Hematopoietic multipotent progenitor cell treated with erythropoietin and hydrocortisone succinate and interleukin-3 and kit ligand, for 6 days (in vitro differentiated cells): ENCODE measurements around the gene RXFP2.

Source experiments
- DNase-seq: peaks from one replicate; pipeline ENCODE4 v3.0.0-alpha.2; 2015

The RXFP2 gene

DNA sequence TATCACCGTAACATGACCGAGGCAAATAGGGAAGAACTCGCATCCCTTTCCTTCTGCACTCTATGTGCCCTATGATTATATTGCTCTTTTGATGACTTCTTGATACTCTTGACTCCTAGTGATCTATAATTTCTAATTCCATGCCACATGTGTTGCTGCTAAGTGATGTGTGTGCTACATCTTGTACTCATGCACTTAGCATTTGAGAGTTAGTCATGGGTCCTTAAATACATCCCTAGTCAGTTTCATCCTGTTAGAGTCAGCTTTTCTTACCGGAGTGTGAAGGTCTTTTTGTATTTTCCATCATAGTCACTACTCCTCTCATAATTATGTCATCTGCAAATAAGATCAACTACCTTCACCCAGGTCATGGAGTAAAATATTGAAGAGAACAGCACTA, 30.2 kb downstream of the RXFP2 start:
- DNase-seq = no peak

DNA sequence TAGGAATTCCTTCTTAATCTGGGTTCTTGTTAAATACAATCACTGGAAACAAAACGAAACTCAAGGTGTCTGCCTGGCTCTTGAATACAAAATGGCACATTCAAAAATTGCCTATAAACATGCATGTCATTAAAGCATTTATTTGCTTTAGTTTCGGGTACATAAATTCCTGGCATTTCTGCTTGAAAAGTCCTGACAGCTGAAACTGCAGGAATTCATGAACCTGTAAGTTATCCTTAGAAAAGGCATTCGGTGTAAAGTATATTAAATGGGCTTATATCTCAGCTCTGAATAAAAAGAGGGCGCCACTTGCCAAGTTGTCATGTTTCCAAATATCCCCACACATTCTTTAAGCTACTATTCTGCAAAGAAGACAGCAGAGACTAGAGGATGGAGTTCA, 32.9 kb downstream of the RXFP2 start:
- no peak for DNase-seq

DNA sequence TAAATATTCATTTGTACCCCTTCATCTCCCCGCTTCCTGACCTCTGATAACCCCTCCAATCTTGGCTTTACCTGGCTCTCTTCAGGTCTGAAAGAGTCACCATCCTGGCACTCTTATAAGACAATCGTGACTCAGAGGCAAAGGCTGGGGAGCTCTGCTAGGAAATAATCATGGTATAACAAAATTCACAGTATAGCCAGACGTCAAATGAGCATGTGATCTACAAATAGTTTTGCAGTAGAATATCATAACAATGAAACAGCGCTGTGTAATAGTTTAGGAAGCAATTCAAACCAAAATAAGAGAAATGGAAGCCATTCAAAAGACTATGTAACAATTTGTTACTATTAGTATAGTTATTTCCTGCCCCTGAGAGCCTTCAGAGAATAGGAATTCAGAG, 34.2 kb downstream of the RXFP2 start:
- no peak for DNase-seq

DNA sequence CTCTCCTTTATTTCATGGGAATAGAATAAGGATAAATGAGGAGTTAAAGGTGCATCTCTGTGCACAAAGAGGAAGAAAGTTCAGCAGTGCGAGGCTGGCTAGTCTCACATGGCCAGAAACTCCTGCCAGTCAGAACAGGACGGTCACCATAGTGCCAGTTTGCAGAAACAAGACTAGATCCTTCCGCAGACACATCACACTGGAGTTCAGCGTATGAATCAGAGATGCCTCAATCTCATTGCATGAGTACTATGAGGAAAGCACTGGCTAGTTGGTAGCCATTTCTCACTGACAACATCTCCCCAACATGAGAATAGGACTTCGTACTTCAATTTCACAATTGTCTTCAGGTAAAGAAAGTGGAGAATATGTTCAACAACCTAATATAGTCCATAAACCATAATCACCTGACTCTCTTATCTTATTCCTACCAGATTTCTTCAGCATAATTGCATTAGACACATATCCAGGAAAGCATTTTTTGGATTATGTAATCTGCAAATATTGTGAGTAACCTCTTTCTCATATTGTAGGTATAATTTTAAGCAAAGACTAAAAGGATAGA, 34.9 kb downstream of the RXFP2 start:
- no peak for DNase-seq

DNA sequence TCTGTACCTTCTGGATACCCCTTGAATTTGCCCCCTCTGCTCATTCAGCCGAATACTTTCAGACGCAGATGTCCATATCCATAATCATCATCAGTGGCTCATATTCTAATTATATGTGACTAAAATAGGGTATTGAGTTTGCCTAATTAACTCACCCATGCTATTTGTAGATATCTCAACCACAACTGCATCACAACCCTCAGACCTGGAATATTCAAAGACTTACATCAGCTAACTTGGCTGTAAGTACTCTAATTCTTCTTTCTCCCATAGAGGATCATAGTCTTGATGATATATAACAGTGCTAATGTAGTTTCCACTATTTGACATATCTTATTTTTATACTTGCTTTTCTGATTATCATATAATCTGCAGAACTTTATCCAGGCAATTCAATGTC, 35.8 kb downstream of the RXFP2 start:
- DNase-seq = no peak

GRCh38 chr13:31775686-31776085, 36.4 kb downstream of the RXFP2 start:
- no peak for DNase-seq

GRCh38 chr13:31781064-31781463, 41.7 kb downstream of the RXFP2 start:
- no peak for DNase-seq

DNA sequence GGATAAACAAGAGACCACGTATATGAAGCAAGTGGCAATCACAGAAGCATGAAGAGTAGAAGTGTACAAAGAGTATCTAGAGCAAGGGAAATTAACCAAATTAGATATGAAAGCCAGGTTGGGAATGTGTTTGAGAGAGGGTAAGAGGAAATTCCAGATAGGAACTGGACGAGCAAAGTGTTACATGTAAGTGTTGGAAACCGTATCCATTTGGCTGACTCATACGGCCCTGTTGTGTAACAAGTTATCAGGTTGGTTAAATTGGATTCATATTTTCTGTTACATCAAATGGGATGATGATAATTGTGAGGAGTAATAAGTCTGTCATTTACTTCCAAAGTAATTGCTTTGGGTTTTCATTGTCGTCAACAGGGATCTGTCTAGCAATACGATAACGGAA, 46.7 kb downstream of the RXFP2 start:
- DNase-seq = no peak

DNA sequence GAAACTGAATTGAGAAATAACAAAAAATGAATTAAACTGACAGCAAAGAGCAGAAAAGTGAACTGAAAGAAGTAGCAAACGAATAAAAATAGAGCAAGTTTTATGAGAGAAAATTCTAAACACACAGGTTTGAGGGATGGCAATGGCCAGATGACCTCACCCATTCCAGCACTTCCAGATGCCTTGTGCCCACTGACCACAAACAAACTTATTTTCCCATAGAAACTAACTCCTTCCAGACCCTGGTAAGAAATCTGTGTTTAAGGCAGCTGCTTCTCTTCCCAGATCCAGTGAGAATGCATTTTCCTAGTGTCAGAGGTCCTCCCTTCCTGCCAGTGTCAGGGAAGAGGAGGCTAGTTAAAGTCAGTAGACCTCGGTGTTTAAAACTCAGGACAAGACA, 51.7 kb downstream of the RXFP2 start:
- DNase-seq = no peak

GRCh38 chr13:31793246-31793645, 53.9 kb downstream of the RXFP2 start:
- no peak for DNase-seq

DNA sequence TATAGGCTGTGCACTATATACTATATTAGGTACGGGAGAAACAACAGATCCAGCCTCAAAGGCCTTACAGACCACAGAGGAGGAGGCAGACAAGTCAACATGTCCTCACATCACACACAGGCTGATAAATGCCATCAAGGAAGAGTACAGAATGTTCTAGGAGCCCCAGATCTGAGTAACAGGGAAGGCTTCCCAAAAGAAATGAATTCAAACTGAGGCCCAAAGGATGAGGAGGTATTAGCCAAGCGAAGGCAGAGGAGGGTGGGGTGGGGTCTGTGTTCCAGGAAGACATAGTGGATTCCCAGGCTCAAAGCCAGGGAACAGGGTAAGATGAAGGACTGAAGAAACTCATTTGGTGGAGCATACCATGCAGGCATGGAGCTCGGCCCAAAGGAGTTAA, 55.1 kb downstream of the RXFP2 start:
- DNase-seq = no peak

GRCh38 chr13:31797154-31797775, 57.9 kb downstream of the RXFP2 start:
- DNase-seq = peak; percentile 27

- DNase-seq = no peak
Observed at GRCh38 chr13:31798189-31798588, 58.9 kb downstream of the RXFP2 start.

GRCh38 chr13:31801088-31801487, 61.8 kb downstream of the RXFP2 start:
- no peak for DNase-seq

DNA sequence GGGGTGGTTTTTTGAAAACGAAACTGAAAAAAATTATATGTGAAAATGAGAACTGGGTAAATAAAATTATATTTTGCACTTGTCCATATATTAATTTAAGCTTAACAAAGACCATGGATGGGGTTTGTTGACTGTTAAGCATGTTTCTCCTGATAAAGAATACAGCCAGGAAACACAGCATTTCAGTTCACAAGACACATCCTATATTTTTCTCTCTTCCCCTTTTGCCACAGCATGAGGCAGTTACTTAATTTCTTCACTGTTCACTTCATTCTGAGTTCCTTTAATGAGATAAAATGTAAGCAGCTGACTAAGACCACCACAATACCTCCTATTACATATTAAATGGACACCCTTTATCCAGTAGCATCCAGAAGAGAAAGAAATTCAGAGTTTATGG, 64.0 kb downstream of the RXFP2 start:
- DNase-seq = peak; percentile 53

GRCh38 chr13:31805841-31806240, 66.5 kb downstream of the RXFP2 start:
- DNase-seq = no peak

- peak; percentile 61 for DNase-seq
Observed at GRCh38 chr13:31807090-31807541, 67.8 kb downstream of the RXFP2 start.

GRCh38 chr13:31814536-31814935, 75.2 kb downstream of the RXFP2 start:
- no peak for DNase-seq

DNA sequence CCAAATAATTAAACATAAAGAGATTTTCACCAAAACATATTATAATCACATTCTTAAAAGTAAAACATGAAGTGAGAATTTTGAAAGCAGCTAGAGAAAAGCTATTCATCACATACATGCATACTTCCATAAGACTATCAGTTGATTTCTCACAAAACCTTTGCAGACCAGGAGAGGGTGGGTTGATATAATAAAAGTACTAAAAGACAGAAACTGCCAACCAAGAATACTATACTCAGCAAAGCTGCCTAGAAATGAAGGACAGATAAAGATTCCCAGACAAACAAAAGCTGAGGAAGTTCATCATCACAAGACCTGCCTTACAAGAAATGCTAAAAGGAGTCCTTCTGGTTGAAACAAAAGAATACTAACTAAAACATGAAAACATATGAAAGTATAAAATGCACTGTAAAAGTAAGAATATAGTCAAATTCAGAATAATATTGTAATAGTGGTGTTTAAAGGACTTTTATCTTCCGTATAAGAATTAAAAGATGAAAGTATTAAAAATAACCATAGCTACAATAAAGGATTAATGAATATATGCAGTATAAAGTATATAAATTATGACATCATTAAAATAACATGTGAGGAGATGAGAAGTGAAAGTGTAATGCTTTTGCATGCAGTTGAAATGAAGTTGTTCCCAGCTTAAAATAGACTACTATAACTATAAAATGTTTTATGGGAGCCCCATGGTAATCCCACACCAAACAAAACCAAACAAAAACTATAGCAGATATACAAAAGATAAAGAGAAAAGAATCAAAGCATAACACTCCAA, 76.2 kb downstream of the RXFP2 start:
- DNase-seq = no peak

DNA sequence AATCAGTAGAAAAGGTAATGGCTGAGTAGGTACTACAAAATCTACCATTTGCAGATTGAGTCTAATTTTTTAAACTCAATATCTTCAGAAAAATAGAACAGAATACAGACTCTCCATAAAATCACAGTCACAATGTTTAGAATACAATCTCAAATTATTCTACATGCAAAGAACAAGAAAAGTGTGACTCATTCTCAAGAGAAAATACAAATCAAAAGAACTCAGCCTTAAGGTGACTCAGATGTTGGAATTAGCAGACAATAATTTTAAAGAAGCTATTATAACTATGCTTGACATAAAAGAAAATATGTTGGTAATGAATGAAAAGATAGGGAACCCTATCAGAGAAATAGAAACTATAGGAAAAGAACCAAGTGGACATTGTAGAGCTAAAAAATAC, 78.9 kb downstream of the RXFP2 start:
- DNase-seq = no peak

GRCh38 chr13:31824705-31825517, 85.6 kb downstream of the RXFP2 start:
- peak; percentile 53 for DNase-seq

DNA sequence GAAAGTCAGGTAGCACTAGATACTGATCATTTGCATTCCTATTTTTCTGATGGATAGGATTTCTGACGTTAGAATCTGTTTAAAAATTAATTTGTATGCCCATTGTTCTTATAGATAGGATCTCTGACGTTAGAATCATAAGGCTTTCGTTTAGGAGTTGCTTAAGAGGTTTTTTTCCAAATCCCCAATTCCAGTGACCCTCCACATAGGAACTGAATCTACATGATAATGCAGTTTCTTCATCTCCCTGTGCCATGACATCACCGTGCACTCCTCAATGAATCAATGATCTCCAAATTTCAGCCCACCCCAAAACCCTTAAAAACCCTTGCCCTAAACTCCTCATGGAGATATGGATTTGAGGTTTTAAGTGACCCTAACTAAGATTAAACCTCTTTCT, 87.2 kb downstream of the RXFP2 start:
- DNase-seq = no peak

DNA sequence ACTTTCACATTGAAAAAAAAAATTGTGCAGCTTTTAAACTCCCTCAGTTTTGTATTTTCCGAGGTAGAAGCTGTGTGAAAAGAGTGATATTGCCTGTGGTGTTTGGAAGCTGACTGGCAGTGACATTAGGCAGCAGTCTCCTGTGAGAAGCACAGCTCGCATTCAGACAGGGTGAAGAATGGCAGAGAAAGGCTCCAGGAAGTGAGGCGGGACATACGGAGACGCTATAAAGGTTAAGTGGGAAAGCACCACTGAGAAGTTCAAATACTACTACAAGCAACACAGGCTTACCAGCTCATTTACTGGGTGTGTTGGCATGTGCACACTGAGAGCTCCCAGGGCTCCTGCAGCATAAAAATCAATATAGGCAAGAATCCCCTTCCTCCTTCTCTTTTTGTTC, 88.4 kb downstream of the RXFP2 start:
- no peak for DNase-seq

GRCh38 chr13:31835932-31836331, 96.6 kb downstream of the RXFP2 start:
- no peak for DNase-seq
